Measurements from ENCODE around the gene HMOX2.

Gene HMOX2

GRCh38 chr16:4557973-4558372 lies 81.8 kb downstream of the HMOX2 start:
- no peak for DNase-seq (ENCODE audit: low read depth)
- no peak overlapping the region for H3K4me3 ChIP-seq (ENCODE audit: control insufficient read depth, low read depth, low read length)
- TF ChIP-seq CTCF (IDR thresholded peaks at IDR 0.05; ENCODE audit: control insufficient read depth, insufficient read depth, low read depth, low read length, missing control alignments) = no peak

Data from AG09309 (cell line).